GM19468 (cell line): ENCODE measurements around the gene GFY.

Experiments
- ATAC-seq: cut with Tn5 transposase; IDR thresholded peaks from one replicate; pipeline ENCODE4 v1.9.1; 2021; ENCODE audit warnings: mild to moderate bottlenecking, moderate library complexity, moderate number of reproducible peaks; ENCODE audit not compliant: unreplicated experiment; ENCODE audit errors: extremely low read depth

Gene GFY

GRCh38 chr19:49407482-49408015 lies 17.6 kb upstream of the GFY start:
- no peak for ATAC-seq

GRCh38 chr19:49408816-49409440 lies 16.3 kb upstream of the GFY start:
- no peak for ATAC-seq

- no peak for ATAC-seq
Measured at GRCh38 chr19:49409441-49410029, 15.7 kb upstream of the GFY start.

DNA sequence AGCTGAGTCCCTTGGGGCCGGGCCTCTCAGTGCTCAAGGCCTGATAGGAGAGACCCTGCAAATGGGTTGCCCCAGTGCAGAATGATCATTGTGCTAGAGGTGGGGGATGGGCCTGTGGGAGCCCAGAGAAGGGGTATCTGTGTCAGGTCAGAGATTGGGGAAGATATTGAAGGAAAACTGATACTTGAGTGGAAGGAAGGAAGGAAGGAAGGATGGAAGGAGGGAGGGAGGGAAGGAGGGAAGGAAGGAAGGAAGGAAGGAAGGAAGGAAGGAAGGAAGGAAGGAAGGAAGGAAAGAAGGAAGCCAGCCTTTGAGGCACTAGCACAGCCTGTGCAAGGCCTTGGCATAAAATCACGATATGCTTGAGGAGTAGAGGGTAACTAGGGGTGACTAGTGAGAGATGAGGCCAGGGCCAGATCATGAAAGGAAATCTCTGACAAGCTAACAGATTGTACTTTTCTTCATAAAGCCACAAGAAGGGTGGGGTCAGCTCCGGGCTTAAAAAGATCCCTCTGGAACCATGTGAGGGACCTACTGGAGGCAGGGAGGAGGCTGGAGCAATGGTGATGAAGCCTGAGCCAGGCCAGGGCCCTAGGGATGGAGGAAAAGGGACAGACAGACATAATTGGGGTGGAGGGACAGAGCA lies 13.4 kb upstream of the GFY start:
- no peak for ATAC-seq

GRCh38 chr19:49413348-49413747 lies 11.8 kb upstream of the GFY start:
- ATAC-seq = no peak

- ATAC-seq = no peak
Measured at GRCh38 chr19:49414256-49414655, 10.9 kb upstream of the GFY start.

GRCh38 chr19:49415102-49415809 lies 9.9 kb upstream of the GFY start:
- no peak for ATAC-seq

GRCh38 chr19:49415810-49416200 lies 9.4 kb upstream of the GFY start:
- ATAC-seq = no peak

- no peak for ATAC-seq
Measured at GRCh38 chr19:49417088-49417487, 8.1 kb upstream of the GFY start.

DNA sequence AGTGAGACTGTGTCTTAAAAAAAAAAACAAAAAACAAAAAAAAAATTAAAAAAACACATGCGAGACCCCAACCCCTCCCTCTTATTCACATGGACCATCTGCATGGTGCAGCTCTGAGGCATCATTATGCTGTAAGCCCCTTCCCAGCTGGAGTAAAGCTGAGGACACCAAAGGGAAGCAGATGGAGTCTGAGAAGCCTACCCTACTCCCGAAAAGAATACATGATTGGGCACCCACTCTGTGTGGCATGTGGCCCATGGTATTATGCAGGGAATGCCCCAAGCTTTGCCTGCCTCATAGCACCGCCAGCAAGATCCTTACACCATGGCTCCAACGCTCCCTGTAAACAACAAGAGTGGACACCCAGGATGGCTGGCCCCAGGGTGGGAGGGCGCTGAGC lies 6.7 kb upstream of the GFY start:
- ATAC-seq = no peak

GRCh38 chr19:49419173-49419572 lies 6.0 kb upstream of the GFY start:
- ATAC-seq = no peak

DNA sequence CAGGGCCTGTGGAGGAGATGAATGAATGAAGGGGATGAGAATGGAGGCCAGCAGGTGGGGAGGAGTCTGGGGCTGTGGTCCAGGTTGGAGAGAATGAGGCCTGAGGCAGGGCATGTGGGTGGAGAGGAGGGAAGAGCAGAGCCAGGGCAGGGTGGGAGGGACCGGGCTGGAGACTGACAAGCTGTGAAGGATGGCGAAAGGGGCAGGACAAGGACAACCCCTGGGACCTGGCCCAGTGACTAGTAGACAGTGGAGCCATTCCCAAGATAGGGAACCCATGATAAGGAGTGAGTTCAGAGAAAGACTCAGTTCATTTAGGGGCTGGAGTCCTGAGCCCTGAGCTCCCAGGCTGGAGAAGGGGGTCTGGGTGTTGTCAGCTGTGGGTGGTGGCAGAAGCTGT lies 5.0 kb upstream of the GFY start:
- no peak for ATAC-seq

DNA sequence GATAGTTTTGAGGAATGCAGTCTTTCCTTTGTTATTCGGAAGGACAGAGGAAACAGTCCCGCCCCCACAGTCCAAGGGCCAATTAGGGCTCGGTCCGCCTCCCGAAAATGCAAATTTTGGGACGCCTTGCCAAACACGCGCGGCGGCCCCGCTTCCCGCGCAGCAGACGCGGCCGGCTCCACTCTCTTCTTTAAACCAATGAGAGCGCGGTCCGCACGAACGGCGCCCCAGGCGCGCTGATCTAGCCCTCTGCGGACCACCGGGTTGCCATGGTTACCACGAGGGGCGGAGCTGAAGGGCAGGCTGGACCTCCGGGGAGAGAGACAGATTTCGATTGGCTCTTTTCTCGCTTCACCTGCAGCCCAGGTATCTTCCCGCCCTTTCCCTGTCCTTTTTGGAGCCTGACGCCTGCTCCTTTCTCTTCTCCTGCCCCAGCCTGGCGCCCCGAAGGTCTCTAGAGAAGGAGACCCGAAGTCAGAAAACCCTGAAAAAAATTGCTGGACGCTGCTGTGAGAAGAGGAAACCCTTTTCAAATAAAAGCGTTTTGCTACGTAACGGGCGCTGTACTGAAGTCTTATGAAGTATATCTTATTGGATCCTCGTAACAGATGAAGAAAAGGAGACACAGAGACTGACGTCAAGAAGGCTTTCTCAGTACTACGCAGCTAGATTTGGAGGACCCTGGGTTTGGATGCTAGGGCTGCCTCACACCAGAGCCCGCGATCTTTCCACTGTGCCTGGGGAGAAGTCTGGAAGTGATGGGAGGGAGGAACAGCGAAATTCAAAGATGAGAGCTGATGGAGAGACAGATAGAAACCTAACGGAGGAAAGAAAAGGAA lies 3.9 kb upstream of the GFY start:
- ATAC-seq = no peak

GRCh38 chr19:49421878-49422202 lies 3.3 kb upstream of the GFY start:
- ATAC-seq = no peak

- no peak for ATAC-seq
Measured at GRCh38 chr19:49422407-49423070, 2.6 kb upstream of the GFY start.

GRCh38 chr19:49423071-49423984 lies 1.9 kb upstream of the GFY start, which contains the start of gene PTH2:
TSS of gene PTH2 (minus strand) at chr19:49423441. CDS start at chr19:49423339, 102 bp downstream.
- no peak for ATAC-seq

- ATAC-seq = no peak
Measured at GRCh38 chr19:49423985-49424303, 1.2 kb upstream of the GFY start.

GRCh38 chr19:49425922-49426592 lies 869 bp downstream of the GFY start:
- no peak for ATAC-seq
